ENCODE measurements around the gene PCSK2. TPM values are rescaled to one million over a fixed set of nuclear protein-coding genes. Genes with fewer than 3 reads are reported as not detected.

PCSK2 gene
- total RNA-seq, 3 donors from 2014 or later (not counting 1 experiment from before 2014, with no cell fraction given), result not detected

GRCh38 chr20:17533396-17533795, 306.6 kb downstream of the PCSK2 start:
- no peaks in the 10 kb centered on the region for H3K36me3 Mint-ChIP-seq
- 100% methylated on average over 1 of the region's 1 CpG for WGBS (ENCODE audit: insufficient coverage)
- no peak for TF ChIP-seq CTCF (IDR thresholded peaks at IDR 0.05)
- Histone ChIP-seq H3K4me3 (ENCODE audit: low read length) (no peak overlapping the region), H3K27ac (ENCODE audit: low read length) (no peak overlapping the region), H3K27me3 (ENCODE audit: control insufficient read depth, insufficient read depth, low read length) (peaks cover 6% of the 10 kb centered on the region), H3K36me3 (ENCODE audit: control insufficient read depth, insufficient read depth, low read length) (no peaks in the 10 kb centered on the region), H3K9me3 (ENCODE audit: control insufficient read depth, insufficient read depth, low read length) (no peaks in the 10 kb centered on the region), H3K4me1 (ENCODE audit: control insufficient read depth, insufficient read depth, low read length) (peaks cover 30% of the 10 kb centered on the region)
- intact Hi-C loops (cut with micrococcal nuclease), result no loop called here
- peak overlapping the region in 1 of 2 donors; percentile 17 for H3K27ac Mint-ChIP-seq
- DNase-seq (peak in 1 of 2 donors; percentile 32), ATAC-seq (no peak)
- H3K4me3 Mint-ChIP-seq, result no peak overlapping the region
- peaks cover under 1 to 3% of the 10 kb centered on the region in 2 donors for H3K27me3 Mint-ChIP-seq (ENCODE audit: low read depth in 2 of 2)
- H3K9me3 Mint-ChIP-seq, result no peaks in the 10 kb centered on the region
- H3K4me1 Mint-ChIP-seq, result peaks cover 35 to 40% of the 10 kb centered on the region in 2 donors

- Mint-ChIP-seq H3K4me1 (peaks cover 35 to 40% of the 10 kb centered on the region in 2 donors), H3K9me3 (no peaks in the 10 kb centered on the region), H3K4me3 (no peak overlapping the region), H3K27me3 (ENCODE audit: low read depth in 2 of 2) (peaks cover 3 to 7% of the 10 kb centered on the region in 2 donors), H3K27ac (peak overlapping the region in 1 of 2 donors; percentile 17), H3K36me3 (no peaks in the 10 kb centered on the region)
- Histone ChIP-seq H3K27me3 (ENCODE audit: control insufficient read depth, insufficient read depth, low read length) (peaks cover 6% of the 10 kb centered on the region), H3K9me3 (ENCODE audit: control insufficient read depth, insufficient read depth, low read length) (no peaks in the 10 kb centered on the region), H3K4me1 (ENCODE audit: control insufficient read depth, insufficient read depth, low read length) (peaks cover 30% of the 10 kb centered on the region), H3K4me3 (ENCODE audit: low read length) (no peak overlapping the region), H3K27ac (ENCODE audit: low read length) (no peak overlapping the region), H3K36me3 (ENCODE audit: control insufficient read depth, insufficient read depth, low read length) (no peaks in the 10 kb centered on the region)
- ATAC-seq, result no peak
- no peak for DNase-seq
- intact Hi-C loops (cut with micrococcal nuclease), result no loop called here
- 89% methylated on average over 3 of the region's 3 CpGs for WGBS (ENCODE audit: insufficient coverage)
- TF ChIP-seq CTCF (IDR thresholded peaks at IDR 0.05), result no peak
These were observed 307.2 kb downstream of the PCSK2 start for GRCh38 chr20:17534077-17534476.
